Motor neuron (in vitro differentiated cells): Measurements from ENCODE around the gene COPG2. TPM values are rescaled to one million over a fixed set of nuclear protein-coding genes. Genes with fewer than 3 reads are reported as not detected.
"Not testable (repeated sequence)": the region's sequence is repeated elsewhere in the genome, so short reads cannot be mapped to it uniquely, and the experiment has no call there.

Source experiments
- ATAC-seq, 8 experiments: fragments of 200-7000 bp; cut with Tn5 transposase; replicated peaks in 6 of 8; 2 replicates each; pipeline ENCODE4 v1.8.0; 2021; ENCODE audit warnings: mild to moderate bottlenecking in 8 of 8, moderate library complexity in 8 of 8
- H3K27ac ChIP-seq, 2 donors: fragments of 250-450 bp; sonication (Bioruptor Pico); 2 replicates each; pipeline ENCODE4 v1.9.0; 2021; ENCODE audit warnings: antibody characterized with exemption in 2 of 2, mild to moderate bottlenecking in 2 of 2, moderate library complexity in 1 of 2
- H3K4me1 ChIP-seq, 2 donors: fragments of 250-450 bp; sonication (Bioruptor Pico); replicated peaks in 1 of 2; 2 replicates each; pipeline ENCODE4 v1.6.1; 2021; ENCODE audit warnings: antibody characterized with exemption in 2 of 2, mild to moderate bottlenecking in 2 of 2, moderate library complexity in 1 of 2
- H3K4me3 ChIP-seq, 5 donors: fragments of 250-450 bp; sonication (Bioruptor Pico); 2 replicates each; pipeline ENCODE4 v1.9.0; 2021; ENCODE audit warnings: antibody characterized with exemption in 5 of 5, mild to moderate bottlenecking in 5 of 5, moderate library complexity in 4 of 5
- WGBS, 10 experiments: fragments of 450-650 bp; shearing (Covaris generic); methylation state at CpG; one replicate each; pipeline ENCODE4 v1.0.0; 2022; 5-methylcytosine and 5-hydroxymethylcytosine counted together
- in situ Hi-C, 9 experiments: fragments of 400-800 bp; cut with MboI; loops; one replicate each; pipeline ENCODE4 v1.15.0; 2021; ENCODE audit warnings: low sequenced_read_pairs in 9 of 9, low pct_unique_long_range_greater_than_20kb in 2 of 9; ENCODE audit not compliant: unreplicated experiment in 9 of 9
- total RNA-seq, 8 experiments: library from RNA; unstranded; fragments of 300-600 nt; gene quantifications; 2 replicates each; pipeline versions ENCODE4 v1.2.3 to v1.2.4, GENCODE V29; 2022

The COPG2 gene
- total RNA-seq, 8 experiments from 2014 or later, result 14.5 to 43.3 (median 31.3) TPM

- Histone ChIP-seq H3K27ac (no peak overlapping the region), H3K4me1 (no peaks in the 10 kb centered on the region), H3K4me3 (no peak overlapping the region)
- in situ Hi-C loops, result no loop called here
- WGBS, 10 experiments, result 63 to 100% (median 100%) methylated on average over 1 of the region's 1 CpG; no CpG with 5 or more reads in 3 of the 10 experiments
- ATAC-seq, result no peak
Measured at GRCh38 chr7:130593033-130593432, 75.5 kb downstream of the COPG2 start.

GRCh38 chr7:130591464-130591863 is 77.1 kb downstream of the COPG2 start:
- H3K4me3 ChIP-seq, H3K4me1 ChIP-seq, in situ Hi-C loops, ATAC-seq, H3K27ac ChIP-seq: not testable (repeated sequence)
- no CpG with 5 or more reads among the region's 30 CpGs for WGBS, 10 experiments

- WGBS, 10 experiments, result 70 to 100% (median 87%) methylated on average over 2 of the region's 2 CpGs; no CpG with 5 or more reads in 1 of the 10 experiments
Measured at GRCh38 chr7:130585932-130586331, 82.6 kb downstream of the COPG2 start.

GRCh38 chr7:130575110-130575509 is 93.4 kb downstream of the COPG2 start:
- H3K4me1 ChIP-seq, H3K4me3 ChIP-seq, ATAC-seq, in situ Hi-C loops, H3K27ac ChIP-seq: not testable (repeated sequence)
- WGBS, 10 experiments, result 63 to 100% (median 88%) methylated on average over 1 to 3 of the region's 3 CpGs; no CpG with 5 or more reads in 1 of the 10 experiments

More at GRCh38 chr7:130585932-130586331, 82.6 kb downstream of the COPG2 start:
- in situ Hi-C loops, H3K27ac ChIP-seq, H3K4me3 ChIP-seq, ATAC-seq, H3K4me1 ChIP-seq: not testable (repeated sequence)

GRCh38 chr7:130570144-130570543 is 98.4 kb downstream of the COPG2 start:
- H3K4me3 ChIP-seq, in situ Hi-C loops, ATAC-seq, H3K27ac ChIP-seq, H3K4me1 ChIP-seq: not testable (repeated sequence)

GRCh38 chr7:130566898-130567280 is 101.7 kb downstream of the COPG2 start:
- WGBS, 10 experiments, result 70 to 100% (median 100%) methylated on average over 1 to 2 of the region's 2 CpGs; no CpG with 5 or more reads in 2 of the 10 experiments
- no peak overlapping the region for H3K27ac ChIP-seq
- no peaks in the 10 kb centered on the region for H3K4me1 ChIP-seq
- in situ Hi-C loops, result no loop called here
- no peak for ATAC-seq
- no peak overlapping the region for H3K4me3 ChIP-seq

- 84 to 100% (median 95%) methylated on average over 1 to 9 of the region's 9 CpGs for WGBS, 10 experiments
- in situ Hi-C loops, result no loop called here
- Histone ChIP-seq H3K4me1 (no peaks in the 10 kb centered on the region), H3K27ac (no peak overlapping the region), H3K4me3 (no peak overlapping the region)
- ATAC-seq, result no peak
Measured at GRCh38 chr7:130566168-130566897, 102.2 kb downstream of the COPG2 start.

GRCh38 chr7:130560972-130561371 is 107.6 kb downstream of the COPG2 start:
- no peak for ATAC-seq
- H3K4me3 ChIP-seq, result no peak overlapping the region
- no peak overlapping the region for H3K27ac ChIP-seq
- in situ Hi-C loops, result no loop called here
- 83 to 100% (median 90%) methylated on average over 1 of the region's 1 CpG; no CpG with 5 or more reads in 2 of the 10 experiments for WGBS, 10 experiments
- H3K4me1 ChIP-seq, result no peaks in the 10 kb centered on the region

- H3K4me1 ChIP-seq, result no peaks in the 10 kb centered on the region
- no peak for ATAC-seq
- in situ Hi-C loops, result no loop called here
- H3K4me3 ChIP-seq, result no peak overlapping the region
- H3K27ac ChIP-seq, result no peak overlapping the region
- whole genome bisulfite sequencing, 10 experiments, result 50 to 100% (median 90%) methylated on average over 1 to 2 of the region's 2 CpGs; no CpG with 5 or more reads in 1 of the 10 experiments
Measured at GRCh38 chr7:130559184-130559583, 109.4 kb downstream of the COPG2 start.

- 64 to 100% (median 100%) methylated on average over 1 to 3 of the region's 3 CpGs; no CpG with 5 or more reads in 1 of the 10 experiments for WGBS, 10 experiments
- Histone ChIP-seq H3K4me3 (no peak overlapping the region), H3K4me1 (no peaks in the 10 kb centered on the region), H3K27ac (no peak overlapping the region)
- no peak for ATAC-seq
- in situ Hi-C loops, result no loop called here
Measured at GRCh38 chr7:130554481-130554880, 114.1 kb downstream of the COPG2 start.

- 60 to 100% (median 95%) methylated on average over 2 to 3 of the region's 3 CpGs for WGBS, 10 experiments
- Histone ChIP-seq H3K4me1 (no peaks in the 10 kb centered on the region), H3K4me3 (no peak overlapping the region), H3K27ac (no peak overlapping the region)
- no peak for ATAC-seq
- in situ Hi-C loops, result no loop called here
Measured at GRCh38 chr7:130553398-130554029, 115.0 kb downstream of the COPG2 start.

GRCh38 chr7:130544356-130544755 is 124.2 kb downstream of the COPG2 start:
- in situ Hi-C loops, result no loop called here
- Histone ChIP-seq H3K27ac (no peak overlapping the region), H3K4me3 (no peak overlapping the region), H3K4me1 (no peaks in the 10 kb centered on the region)
- no peak for ATAC-seq
- 86 to 100% (median 100%) methylated on average over 1 of the region's 1 CpG; no CpG with 5 or more reads in 1 of the 10 experiments for WGBS, 10 experiments

GRCh38 chr7:130543487-130544010 is 125.0 kb downstream of the COPG2 start:
- Histone ChIP-seq H3K4me1 (no peaks in the 10 kb centered on the region), H3K27ac (no peak overlapping the region), H3K4me3 (no peak overlapping the region)
- in situ Hi-C loops, result no loop called here
- ATAC-seq, result peak in 2 of 8 experiments; percentile 52 to 69
- 70 to 100% (median 100%) methylated on average over 1 to 2 of the region's 2 CpGs; no CpG with 5 or more reads in 2 of the 10 experiments for WGBS, 10 experiments
